GM18505 (cell line): ENCODE measurements around the gene CDH13.
"Not testable (repeated sequence)": the region's sequence is repeated elsewhere in the genome, so short reads cannot be mapped to it uniquely, and the experiment has no call there.

Experiments
- ATAC-seq: cut with Tn5 transposase; IDR thresholded peaks from one replicate; pipeline ENCODE4 v1.9.1; 2021; ENCODE audit not compliant: unreplicated experiment
- POLR2A ChIP-seq: IDR thresholded peaks from 4 replicates; pipeline ENCODE4 v1.6.1; 2011; ENCODE audit warnings: borderline replicate concordance; ENCODE audit not compliant: insufficient read depth, insufficient read length; ENCODE audit errors: extremely low read depth

CDH13 gene

DNA sequence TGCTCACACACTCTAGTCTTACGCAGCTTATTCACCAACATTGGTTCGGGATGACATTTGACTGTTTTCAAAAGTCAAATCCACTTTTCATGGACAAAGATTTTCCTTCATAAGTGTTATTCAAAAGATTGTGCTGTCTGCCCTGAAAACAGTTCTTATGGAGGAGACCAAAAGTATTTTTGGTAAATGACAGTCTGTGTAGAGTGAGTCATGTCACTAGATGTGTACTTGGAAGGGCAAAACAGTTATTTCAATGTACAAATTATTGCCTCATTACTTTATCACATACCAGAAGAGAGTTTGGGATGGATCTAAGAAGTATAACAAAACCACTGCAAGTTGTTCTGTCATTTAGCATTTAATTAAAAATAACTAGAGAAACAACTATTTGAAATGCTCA lies 265.6 kb downstream of the CDH13 start:
- no peak for TF ChIP-seq POLR2A
- no peak for ATAC-seq

DNA sequence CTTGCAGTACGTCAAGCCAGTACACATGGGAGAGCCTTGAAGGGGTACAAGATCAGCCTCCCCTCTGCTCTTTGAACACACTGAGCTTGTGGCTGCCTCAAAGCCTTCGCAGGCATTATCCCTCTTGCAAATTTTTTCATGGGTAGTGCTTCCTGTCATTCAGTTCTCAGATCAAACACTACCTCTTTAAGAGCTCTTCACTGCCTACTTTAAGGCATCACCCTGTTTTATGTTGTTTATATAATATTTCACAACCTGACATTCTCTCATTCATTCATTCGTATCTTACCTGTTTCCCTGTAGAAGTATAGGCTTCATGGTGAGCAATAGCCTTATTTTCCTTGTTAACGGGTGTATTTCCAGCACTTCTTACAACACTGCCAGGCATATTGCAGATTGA lies 269.1 kb downstream of the CDH13 start:
- ATAC-seq, result no peak
- no peak for TF ChIP-seq POLR2A

DNA sequence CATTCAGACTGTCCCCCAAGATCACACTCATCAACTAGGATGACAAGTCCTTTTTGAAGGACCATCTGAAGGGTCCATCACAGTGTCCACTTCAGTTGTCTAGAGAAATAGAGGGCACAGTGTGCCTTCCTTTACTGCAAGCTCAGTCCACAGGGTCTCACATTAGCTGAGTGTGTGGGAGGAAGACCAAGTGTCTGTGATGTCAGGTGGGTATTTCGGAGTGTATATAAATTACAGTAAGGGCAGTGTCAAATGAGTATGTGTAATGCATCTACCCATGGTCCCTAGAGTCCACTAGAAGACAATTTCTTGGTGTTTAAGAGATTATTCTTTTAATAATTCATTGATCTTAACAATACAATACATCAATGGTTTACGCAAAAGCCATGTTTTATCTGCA lies 272.2 kb downstream of the CDH13 start:
- no peak for ATAC-seq
- no peak for TF ChIP-seq POLR2A

DNA sequence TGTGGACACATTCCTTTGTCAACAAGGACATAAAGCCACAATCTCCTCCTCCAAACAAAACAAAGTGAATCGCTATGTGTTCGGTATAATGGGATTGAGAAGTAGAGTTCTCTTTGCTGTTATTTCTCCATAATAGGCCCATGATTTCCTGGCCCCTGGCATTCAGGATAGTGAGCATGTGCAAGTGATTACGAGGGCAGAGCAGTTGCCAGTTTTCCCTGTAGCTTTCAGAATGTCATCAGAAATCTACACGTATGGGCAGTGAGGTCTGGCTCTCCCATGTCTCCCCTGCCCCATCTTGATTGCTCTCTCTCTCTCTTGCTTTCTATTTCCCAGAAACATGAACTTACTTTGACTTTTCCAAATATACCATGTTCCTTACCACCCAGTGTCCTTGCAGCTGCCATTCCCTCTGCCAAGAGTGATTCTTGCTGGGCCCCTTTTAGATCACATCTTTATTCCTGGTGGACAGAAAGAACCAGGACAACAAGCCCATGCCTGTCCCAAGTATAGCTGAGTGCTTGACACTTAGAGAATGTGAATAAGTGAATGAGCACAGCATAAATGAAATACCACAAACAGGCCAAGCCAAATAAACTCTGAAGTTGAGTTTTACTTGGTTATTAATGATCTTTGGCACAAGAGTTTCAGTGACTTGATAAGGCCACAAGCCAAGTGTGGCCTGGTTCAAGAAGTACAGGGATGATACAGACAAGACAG lies 273.1 kb downstream of the CDH13 start:
- no peak for ATAC-seq
- TF ChIP-seq POLR2A, result no peak

DNA sequence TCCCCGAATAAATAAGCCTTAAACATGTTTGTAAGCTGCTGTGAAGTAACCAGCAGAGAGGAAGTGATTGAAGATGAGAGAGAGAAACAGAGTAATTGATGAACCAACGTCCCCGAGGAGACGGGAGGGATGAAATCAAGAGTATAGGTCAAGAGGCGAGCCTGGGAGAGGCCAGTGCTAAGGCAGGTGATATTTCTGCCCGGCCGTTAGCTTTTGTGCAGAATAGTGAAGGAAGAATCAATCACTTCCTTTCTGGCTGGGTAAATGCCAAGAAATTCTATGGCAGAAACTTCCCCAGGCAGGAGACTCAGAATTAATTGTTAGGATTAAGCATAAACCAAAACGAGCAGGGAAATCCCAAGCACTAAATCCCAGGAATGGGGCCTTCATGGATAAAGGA lies 273.8 kb downstream of the CDH13 start:
- TF ChIP-seq POLR2A, result no peak
- no peak for ATAC-seq

GRCh38 chr16:82911925-82912324 lies 285.2 kb downstream of the CDH13 start:
- no peak for ATAC-seq
- TF ChIP-seq POLR2A, result no peak

GRCh38 chr16:82915139-82915824 lies 288.5 kb downstream of the CDH13 start:
- ATAC-seq, result no peak
- TF ChIP-seq POLR2A, result no peak

GRCh38 chr16:82917886-82918595 lies 291.3 kb downstream of the CDH13 start:
- ATAC-seq, result no peak
- no peak for TF ChIP-seq POLR2A

- no peak for TF ChIP-seq POLR2A
- ATAC-seq, result no peak
Measured at GRCh38 chr16:82924075-82924854, 297.5 kb downstream of the CDH13 start.

GRCh38 chr16:82926500-82926899 lies 299.7 kb downstream of the CDH13 start:
- no peak for TF ChIP-seq POLR2A
- no peak for ATAC-seq

- ATAC-seq, result not testable (repeated sequence)
Measured at GRCh38 chr16:82933933-82934332, 307.2 kb downstream of the CDH13 start.

DNA sequence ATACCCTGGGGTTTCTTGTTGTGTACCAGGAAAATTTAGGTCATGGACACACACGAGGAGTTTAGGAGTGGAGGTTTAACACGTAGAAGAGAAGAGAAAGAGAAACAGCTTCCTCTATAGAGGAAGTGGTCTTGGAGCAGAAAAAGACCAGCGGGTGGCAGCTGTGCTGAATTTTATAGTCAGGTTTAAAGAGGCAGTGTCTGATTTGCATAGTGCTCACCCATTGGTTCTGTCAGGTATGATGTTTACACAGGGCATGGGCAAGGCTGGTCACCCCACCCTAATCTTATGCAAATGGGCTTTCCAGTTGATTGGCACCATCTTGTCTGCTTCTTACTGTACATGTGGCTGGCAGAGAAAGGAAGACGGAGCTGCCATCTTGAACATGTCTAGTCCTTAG lies 309.0 kb downstream of the CDH13 start:
- ATAC-seq, result no peak
- TF ChIP-seq POLR2A, result no peak

GRCh38 chr16:82936941-82937551 lies 310.3 kb downstream of the CDH13 start:
- TF ChIP-seq POLR2A, result no peak
- no peak for ATAC-seq

- no peak for ATAC-seq
- TF ChIP-seq POLR2A, result no peak
Measured at GRCh38 chr16:82937926-82938520, 311.3 kb downstream of the CDH13 start.
